SK-N-MC (cell line): ENCODE measurements around the gene ZFYVE21.

Experiments used
- DNase-seq: peaks from one replicate; pipeline ENCODE4 v3.0.0-alpha.2; 2011; ENCODE audit warnings: low read depth, low spot score
- H3K27ac ChIP-seq: fragments of 200-600 bp; sonication (generic); 2 replicates; pipeline ENCODE4 v1.5.1; 2016; ENCODE audit warnings: mixed run types
- H3K36me3 ChIP-seq: fragments of 200-600 bp; sonication (generic); 2 replicates; pipeline ENCODE4 v1.6.1; 2017; ENCODE audit warnings: antibody characterized with exemption, low read length, mixed read lengths; ENCODE audit not compliant: insufficient read depth
- H3K4me3 ChIP-seq: fragments of 200-600 bp; sonication (generic); 2 replicates; pipeline ENCODE4 v1.5.1; 2016
- H3K9ac ChIP-seq: fragments of 200-600 bp; sonication (generic); 2 replicates; pipeline ENCODE4 v1.8.0; 2017; ENCODE audit warnings: mixed run types, mixed read lengths; ENCODE audit not compliant: insufficient read length
- H3K9me3 ChIP-seq: fragments of 200-600 bp; sonication (generic); 2 replicates; pipeline ENCODE4 v1.6.1; 2017; ENCODE audit warnings: low read depth, mild to moderate bottlenecking, antibody characterized with exemption, low read length, moderate library complexity, mixed read lengths
- EZH2 ChIP-seq: fragments of 200-600 bp; sonication (generic); IDR thresholded peaks from one replicate; pipeline ENCODE4 v1.6.1; 2017; ENCODE audit warnings: antibody characterized with exemption
- FOXP2 ChIP-seq: optimal IDR thresholded peaks from 2 replicates; pipeline ENCODE3; 2011; ENCODE audit warnings: mild to moderate bottlenecking, moderate library complexity; ENCODE audit not compliant: insufficient read depth; ENCODE audit errors: extremely low read length, control extremely low read depth
- POLR2AphosphoS5 ChIP-seq: IDR thresholded peaks from 2 replicates; pipeline ENCODE4 v1.6.1; 2012; ENCODE audit warnings: mild to moderate bottlenecking, low read depth, low read length, borderline replicate concordance

Gene ZFYVE21

GRCh38 chr14:103696466-103697071 lies 19.0 kb upstream of the ZFYVE21 start:
- no peaks in the 10 kb centered on the region for H3K9me3 ChIP-seq
- no peak for TF ChIP-seq FOXP2
- TF ChIP-seq POLR2AphosphoS5 = peak; percentile 11; the same call in 1 of the 2 replicates
- peak overlapping the region; percentile 36; the same call in 1 of the 2 replicates for H3K4me3 ChIP-seq
- no peak overlapping the region for H3K9ac ChIP-seq
- H3K27ac ChIP-seq = peak overlapping the region; percentile 84
- DNase-seq = no peak
- peaks cover 60% of the 10 kb centered on the region for H3K36me3 ChIP-seq

- DNase-seq = no peak
- H3K4me3 ChIP-seq = peak overlapping the region; percentile 36
- H3K27ac ChIP-seq = peak overlapping the region; percentile 84
- H3K9ac ChIP-seq = no peak overlapping the region
- TF ChIP-seq POLR2AphosphoS5 = no peak; the same call in 1 of the 2 replicates
- no peak for TF ChIP-seq EZH2
- TF ChIP-seq FOXP2 = no peak
- peaks cover 63% of the 10 kb centered on the region for H3K36me3 ChIP-seq
- no peaks in the 10 kb centered on the region for H3K9me3 ChIP-seq
Measured at GRCh38 chr14:103697206-103697602, 18.4 kb upstream of the ZFYVE21 start.

- TF ChIP-seq POLR2AphosphoS5 (peak; percentile 17; the same call in 1 of the 2 replicates), EZH2 (no peak), FOXP2 (no peak)
- Histone ChIP-seq H3K36me3 (peaks cover 60% of the 10 kb centered on the region), H3K9me3 (no peaks in the 10 kb centered on the region), H3K4me3 (peak overlapping the region; percentile 36; the same call in 1 of the 2 replicates), H3K9ac (no peak overlapping the region), H3K27ac (peak overlapping the region; percentile 84)
- DNase-seq = no peak
Measured at GRCh38 chr14:103697603-103698379, 17.8 kb upstream of the ZFYVE21 start.

- DNase-seq = no peak
Measured at GRCh38 chr14:103698380-103699260, 17.0 kb upstream of the ZFYVE21 start.

GRCh38 chr14:103699261-103699661 lies 16.3 kb upstream of the ZFYVE21 start:
- H3K4me3 ChIP-seq = no peak overlapping the region
- H3K9me3 ChIP-seq = no peaks in the 10 kb centered on the region
- H3K36me3 ChIP-seq = peaks cover 52% of the 10 kb centered on the region; the same call in 1 of the 2 replicates
- DNase-seq = no peak
- no peak overlapping the region for H3K9ac ChIP-seq
- TF ChIP-seq FOXP2 (no peak), POLR2AphosphoS5 (no peak), EZH2 (no peak)
- H3K27ac ChIP-seq = no peak overlapping the region

More at GRCh38 chr14:103698380-103699260, 17.0 kb upstream of the ZFYVE21 start:
- peak overlapping the region; percentile 84; the same call in 1 of the 2 replicates for H3K27ac ChIP-seq
- H3K36me3 ChIP-seq = peaks cover 51% of the 10 kb centered on the region
- H3K9ac ChIP-seq = no peak overlapping the region
- TF ChIP-seq EZH2 (no peak), POLR2AphosphoS5 (peak; percentile 35; the same call in 1 of the 2 replicates)
- no peaks in the 10 kb centered on the region for H3K9me3 ChIP-seq
- H3K4me3 ChIP-seq = no peak overlapping the region

- Histone ChIP-seq H3K27ac (no peak overlapping the region), H3K36me3 (peaks cover 52% of the 10 kb centered on the region), H3K4me3 (no peak overlapping the region), H3K9ac (no peak overlapping the region), H3K9me3 (no peaks in the 10 kb centered on the region)
- TF ChIP-seq FOXP2 = no peak
- peak; percentile 3; the same call in 1 of the 2 replicates for TF ChIP-seq POLR2AphosphoS5
- TF ChIP-seq EZH2 = no peak
- DNase-seq = no peak
Measured at GRCh38 chr14:103699901-103700752, 15.5 kb upstream of the ZFYVE21 start.

GRCh38 chr14:103700753-103701490 lies 14.7 kb upstream of the ZFYVE21 start:
- peak overlapping the region; percentile 57 for H3K27ac ChIP-seq
- DNase-seq = no peak
- no peaks in the 10 kb centered on the region for H3K9me3 ChIP-seq
- H3K36me3 ChIP-seq = peaks cover 60% of the 10 kb centered on the region
- no peak overlapping the region for H3K9ac ChIP-seq
- TF ChIP-seq FOXP2 = no peak
- no peak for TF ChIP-seq EZH2
- no peak for TF ChIP-seq POLR2AphosphoS5
- no peak overlapping the region for H3K4me3 ChIP-seq
